ENCODE measurements around the gene C1RL. TPM values are rescaled to one million over a fixed set of nuclear protein-coding genes. Genes with fewer than 3 reads are reported as not detected.

Gene C1RL
- total RNA-seq, 1 experiment from 2014 or later = 25.9 TPM

DNA sequence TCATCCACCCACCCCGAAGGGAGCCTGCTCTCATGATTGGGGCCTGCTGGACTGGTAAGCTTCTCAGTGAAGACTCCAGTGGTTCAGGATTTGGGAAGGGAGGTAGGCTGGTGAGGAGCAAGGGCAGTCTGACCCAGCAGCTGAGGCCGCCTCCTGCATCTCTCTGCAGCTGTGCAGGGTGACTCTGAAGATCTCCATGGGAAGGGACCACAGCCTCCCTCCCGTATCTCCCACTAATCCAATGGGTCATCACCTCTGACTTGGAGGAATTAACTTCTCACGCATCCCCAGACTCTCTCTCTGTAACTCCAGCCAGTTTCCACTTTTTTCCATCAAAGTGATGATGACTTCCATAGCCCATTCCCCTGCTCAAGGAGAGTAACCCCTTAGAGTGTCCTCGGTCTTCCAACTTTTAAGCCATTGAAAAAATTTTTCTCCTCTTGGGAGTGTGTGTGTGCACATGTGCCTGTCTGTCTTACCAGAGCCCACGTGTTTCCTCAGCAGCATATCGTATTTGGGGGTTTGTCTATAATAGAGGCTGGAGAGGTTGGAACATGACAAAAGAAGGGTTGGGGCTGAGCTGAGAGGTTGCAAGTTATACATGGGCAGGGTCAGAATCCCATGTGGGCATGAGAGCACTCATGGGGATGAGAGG lies 32.5 kb upstream of the C1RL start (continued):
- TF ChIP-seq, protein P1, sequence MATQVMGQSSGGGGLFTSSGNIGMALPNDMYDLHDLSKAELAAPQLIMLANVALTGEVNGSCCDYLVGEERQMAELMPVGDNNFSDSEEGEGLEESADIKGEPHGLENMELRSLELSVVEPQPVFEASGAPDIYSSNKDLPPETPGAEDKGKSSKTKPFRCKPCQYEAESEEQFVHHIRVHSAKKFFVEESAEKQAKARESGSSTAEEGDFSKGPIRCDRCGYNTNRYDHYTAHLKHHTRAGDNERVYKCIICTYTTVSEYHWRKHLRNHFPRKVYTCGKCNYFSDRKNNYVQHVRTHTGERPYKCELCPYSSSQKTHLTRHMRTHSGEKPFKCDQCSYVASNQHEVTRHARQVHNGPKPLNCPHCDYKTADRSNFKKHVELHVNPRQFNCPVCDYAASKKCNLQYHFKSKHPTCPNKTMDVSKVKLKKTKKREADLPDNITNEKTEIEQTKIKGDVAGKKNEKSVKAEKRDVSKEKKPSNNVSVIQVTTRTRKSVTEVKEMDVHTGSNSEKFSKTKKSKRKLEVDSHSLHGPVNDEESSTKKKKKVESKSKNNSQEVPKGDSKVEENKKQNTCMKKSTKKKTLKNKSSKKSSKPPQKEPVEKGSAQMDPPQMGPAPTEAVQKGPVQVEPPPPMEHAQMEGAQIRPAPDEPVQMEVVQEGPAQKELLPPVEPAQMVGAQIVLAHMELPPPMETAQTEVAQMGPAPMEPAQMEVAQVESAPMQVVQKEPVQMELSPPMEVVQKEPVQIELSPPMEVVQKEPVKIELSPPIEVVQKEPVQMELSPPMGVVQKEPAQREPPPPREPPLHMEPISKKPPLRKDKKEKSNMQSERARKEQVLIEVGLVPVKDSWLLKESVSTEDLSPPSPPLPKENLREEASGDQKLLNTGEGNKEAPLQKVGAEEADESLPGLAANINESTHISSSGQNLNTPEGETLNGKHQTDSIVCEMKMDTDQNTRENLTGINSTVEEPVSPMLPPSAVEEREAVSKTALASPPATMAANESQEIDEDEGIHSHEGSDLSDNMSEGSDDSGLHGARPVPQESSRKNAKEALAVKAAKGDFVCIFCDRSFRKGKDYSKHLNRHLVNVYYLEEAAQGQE (IDR thresholded peaks at IDR 0.05; ENCODE audit: low read depth) = no peak

DNA sequence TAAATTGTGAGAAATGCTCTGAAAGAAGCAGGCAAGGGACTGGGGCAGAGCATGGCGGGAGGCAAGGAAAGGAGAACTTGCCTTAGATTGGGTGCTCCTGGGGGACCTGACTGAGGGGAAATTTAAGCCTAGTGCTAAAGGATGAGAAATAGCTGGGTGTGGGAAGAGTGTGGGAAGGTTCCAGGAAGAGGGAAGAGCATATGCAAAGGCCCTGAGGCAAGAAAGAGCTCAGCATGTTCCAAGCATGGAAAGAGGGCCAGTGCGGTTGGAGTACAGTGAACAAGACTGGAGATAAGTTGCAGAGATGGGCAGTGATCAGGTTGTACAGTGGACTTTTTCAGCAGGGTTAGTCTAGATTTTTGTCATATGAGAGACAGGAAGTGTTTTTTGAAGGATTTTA lies 30.2 kb upstream of the C1RL start:
- no peaks in the 10 kb centered on the region for H3K9me3 ChIP-seq (ENCODE audit: control insufficient read depth in 1 of 2, insufficient read depth in 1 of 2, low read depth in 1 of 2, low read length in 2 of 2)
- no peak overlapping the region for H3K27ac ChIP-seq (ENCODE audit: low read depth, low read length)
- no peak overlapping the region for H2AFZ ChIP-seq (ENCODE audit: low read depth, low read length, poor library complexity, severe bottlenecking)
- DNase-seq (ENCODE audit: low read depth, low spot score) (no peak), ATAC-seq (no peak)
- no TSS peak for BruUV-seq (replicated peaks)
- ChIA-PET POLR2A (no interaction called here), CTCF (no interaction called here), RAD21 (ENCODE audit: low non-redundant PET in 1 of 2, low total read pairs in 2 of 2, uncharacterized antibody in 2 of 2, unreplicated experiment in 2 of 2) (no interaction called here)
- H3K27me3 ChIP-seq (ENCODE audit: insufficient read depth, low read length) = no peaks in the 10 kb centered on the region
- no peak overlapping the region for H3K9ac ChIP-seq (ENCODE audit: low read length)
- intact Hi-C loops (cut with micrococcal nuclease) = no loop called here
- no peaks in the 10 kb centered on the region for H3K9me2 ChIP-seq (ENCODE audit: insufficient read depth)
- H4K20me1 ChIP-seq (ENCODE audit: insufficient read depth) = no peaks in the 10 kb centered on the region
- H3K4me2 ChIP-seq (ENCODE audit: low read length) = no peak overlapping the region
- H3K79me2 ChIP-seq (ENCODE audit: insufficient read depth, low read length) = no peaks in the 10 kb centered on the region
- no peaks in the 10 kb centered on the region for H3K4me1 ChIP-seq (ENCODE audit: control insufficient read depth in 1 of 2, insufficient read depth in 2 of 2, low read length in 2 of 2)
- H3K36me3 ChIP-seq (ENCODE audit: control insufficient read depth in 1 of 2, insufficient read depth in 2 of 2, low read length in 2 of 2) = peaks cover 0 to 12% of the 10 kb centered on the region in 2 experiments; a peak in 3 of 4 replicates
- TF ChIP-seq, protein P2, sequence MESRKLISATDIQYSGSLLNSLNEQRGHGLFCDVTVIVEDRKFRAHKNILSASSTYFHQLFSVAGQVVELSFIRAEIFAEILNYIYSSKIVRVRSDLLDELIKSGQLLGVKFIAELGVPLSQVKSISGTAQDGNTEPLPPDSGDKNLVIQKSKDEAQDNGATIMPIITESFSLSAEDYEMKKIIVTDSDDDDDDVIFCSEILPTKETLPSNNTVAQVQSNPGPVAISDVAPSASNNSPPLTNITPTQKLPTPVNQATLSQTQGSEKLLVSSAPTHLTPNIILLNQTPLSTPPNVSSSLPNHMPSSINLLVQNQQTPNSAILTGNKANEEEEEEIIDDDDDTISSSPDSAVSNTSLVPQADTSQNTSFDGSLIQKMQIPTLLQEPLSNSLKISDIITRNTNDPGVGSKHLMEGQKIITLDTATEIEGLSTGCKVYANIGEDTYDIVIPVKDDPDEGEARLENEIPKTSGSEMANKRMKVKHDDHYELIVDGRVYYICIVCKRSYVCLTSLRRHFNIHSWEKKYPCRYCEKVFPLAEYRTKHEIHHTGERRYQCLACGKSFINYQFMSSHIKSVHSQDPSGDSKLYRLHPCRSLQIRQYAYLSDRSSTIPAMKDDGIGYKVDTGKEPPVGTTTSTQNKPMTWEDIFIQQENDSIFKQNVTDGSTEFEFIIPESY (IDR thresholded peaks at IDR 0.05; ENCODE audit: extremely low read depth, insufficient replicate concordance, low read length) = no peak
- TF ChIP-seq TCF7L2 (IDR thresholded peaks at IDR 0.05; ENCODE audit: borderline replicate concordance, extremely low read depth, insufficient read depth, insufficient read length) (no peak), POLR2A (IDR thresholded peaks at IDR 0.05; ENCODE audit: borderline replicate concordance, extremely low read depth, insufficient read depth, insufficient read length) (no peak), FOSL1 (IDR thresholded peaks at IDR 0.05; ENCODE audit: low read depth) (no peak), ELF1 (IDR thresholded peaks at IDR 0.05; ENCODE audit: borderline replicate concordance, low read depth) (no peak)
- TF ChIP-seq, protein P3, sequence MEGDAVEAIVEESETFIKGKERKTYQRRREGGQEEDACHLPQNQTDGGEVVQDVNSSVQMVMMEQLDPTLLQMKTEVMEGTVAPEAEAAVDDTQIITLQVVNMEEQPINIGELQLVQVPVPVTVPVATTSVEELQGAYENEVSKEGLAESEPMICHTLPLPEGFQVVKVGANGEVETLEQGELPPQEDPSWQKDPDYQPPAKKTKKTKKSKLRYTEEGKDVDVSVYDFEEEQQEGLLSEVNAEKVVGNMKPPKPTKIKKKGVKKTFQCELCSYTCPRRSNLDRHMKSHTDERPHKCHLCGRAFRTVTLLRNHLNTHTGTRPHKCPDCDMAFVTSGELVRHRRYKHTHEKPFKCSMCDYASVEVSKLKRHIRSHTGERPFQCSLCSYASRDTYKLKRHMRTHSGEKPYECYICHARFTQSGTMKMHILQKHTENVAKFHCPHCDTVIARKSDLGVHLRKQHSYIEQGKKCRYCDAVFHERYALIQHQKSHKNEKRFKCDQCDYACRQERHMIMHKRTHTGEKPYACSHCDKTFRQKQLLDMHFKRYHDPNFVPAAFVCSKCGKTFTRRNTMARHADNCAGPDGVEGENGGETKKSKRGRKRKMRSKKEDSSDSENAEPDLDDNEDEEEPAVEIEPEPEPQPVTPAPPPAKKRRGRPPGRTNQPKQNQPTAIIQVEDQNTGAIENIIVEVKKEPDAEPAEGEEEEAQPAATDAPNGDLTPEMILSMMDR (IDR thresholded peaks at IDR 0.05 in 2 of 3, conservative IDR thresholded peaks at IDR 0.05 in 1 of 3; ENCODE audit: borderline replicate concordance in 1 of 3, insufficient read depth in 1 of 3, low read depth in 2 of 3, low read length in 2 of 3) = no peak
- no peak overlapping the region for H3K4me3 ChIP-seq (replicated peaks in 1 of 2; ENCODE audit: low read depth in 1 of 2, low read length in 2 of 2)
